OCI-M2 (cell line): ENCODE measurements around the gene ERICH3.

Experiments used
- DNase-seq: peaks from one replicate; lab custom pipeline; 2025; ENCODE audit not compliant: unreplicated experiment; lab: John Stamatoyannopoulos, UW

The ERICH3 gene

GRCh38 chr1:74591949-74592348, 81.6 kb downstream of the ERICH3 start:
- DNase-seq, result no peak

GRCh38 chr1:74590288-74590687, 83.3 kb downstream of the ERICH3 start:
- no peak for DNase-seq

GRCh38 chr1:74587888-74588287, 85.7 kb downstream of the ERICH3 start:
- no peak for DNase-seq

- DNase-seq, result no peak
These were observed 87.2 kb downstream of the ERICH3 start for GRCh38 chr1:74586253-74586897.

DNA sequence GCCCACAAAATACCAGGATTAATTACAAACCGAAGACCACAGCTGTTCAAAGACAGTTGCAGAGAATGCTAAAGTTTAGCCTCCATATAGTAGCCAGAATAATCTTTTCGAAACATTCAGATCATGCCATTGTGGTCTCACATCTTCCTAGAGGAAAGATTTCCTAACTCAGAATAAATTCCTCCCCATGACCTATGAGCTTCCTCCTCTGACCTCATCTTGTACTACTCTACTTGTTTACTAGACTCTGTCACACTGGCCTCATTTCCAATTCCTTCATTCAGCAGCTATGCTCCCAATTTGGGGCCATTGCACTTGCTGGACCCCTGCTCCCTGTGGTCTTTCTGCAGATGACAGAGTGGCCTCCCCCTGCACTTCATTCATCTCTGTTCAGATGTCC, 89.4 kb downstream of the ERICH3 start:
- DNase-seq, result no peak

DNA sequence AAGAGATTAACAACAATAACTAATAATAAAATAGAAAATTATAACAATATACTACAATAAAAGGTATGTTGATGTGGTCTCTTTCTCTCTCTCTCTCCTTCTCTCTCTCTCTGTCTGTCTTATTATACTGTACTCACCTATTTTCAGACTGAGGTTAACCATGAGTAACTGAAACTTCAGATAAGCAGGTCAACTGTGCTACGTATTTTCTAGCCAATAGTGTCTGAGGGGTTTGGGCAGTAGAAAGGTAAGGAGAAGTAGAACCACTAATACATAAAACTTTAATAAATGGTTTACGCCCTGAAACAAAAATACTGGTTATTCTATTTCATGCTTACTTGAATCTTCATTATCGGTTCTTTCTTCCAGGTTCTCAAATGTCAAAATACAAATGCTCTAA, 90.2 kb downstream of the ERICH3 start:
- DNase-seq, result no peak

GRCh38 chr1:74579425-74579824, 94.2 kb downstream of the ERICH3 start:
- DNase-seq, result no peak

- DNase-seq, result no peak
These were observed 95.5 kb downstream of the ERICH3 start for GRCh38 chr1:74578101-74578500.

DNA sequence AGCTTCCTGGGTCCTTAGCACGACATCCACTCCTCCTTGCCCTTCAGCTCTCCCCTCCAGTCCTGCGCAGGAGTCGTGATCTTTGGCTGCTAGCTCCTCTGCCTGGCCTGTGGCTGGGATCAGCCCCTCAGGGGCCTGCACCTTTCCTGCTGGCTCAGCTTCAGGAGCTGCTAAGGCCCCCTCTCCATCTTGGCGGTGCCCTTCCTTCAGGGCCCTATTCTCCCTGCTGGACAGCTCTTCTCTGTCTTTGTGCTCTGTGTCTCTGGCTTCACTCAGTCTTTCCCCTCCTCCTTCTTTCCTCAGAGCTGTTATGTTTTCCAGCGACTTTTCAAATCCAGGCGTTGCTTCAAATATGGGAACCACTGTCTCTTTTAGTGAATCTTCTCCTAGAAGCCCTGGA, 101.7 kb downstream of the ERICH3 start:
- no peak for DNase-seq

GRCh38 chr1:74571493-74571800, 102.1 kb downstream of the ERICH3 start:
- no peak for DNase-seq

- no peak for DNase-seq
These were observed 102.6 kb downstream of the ERICH3 start for GRCh38 chr1:74570797-74571492.

- no peak for DNase-seq
These were observed 123.7 kb downstream of the ERICH3 start for GRCh38 chr1:74549932-74550331.

DNA sequence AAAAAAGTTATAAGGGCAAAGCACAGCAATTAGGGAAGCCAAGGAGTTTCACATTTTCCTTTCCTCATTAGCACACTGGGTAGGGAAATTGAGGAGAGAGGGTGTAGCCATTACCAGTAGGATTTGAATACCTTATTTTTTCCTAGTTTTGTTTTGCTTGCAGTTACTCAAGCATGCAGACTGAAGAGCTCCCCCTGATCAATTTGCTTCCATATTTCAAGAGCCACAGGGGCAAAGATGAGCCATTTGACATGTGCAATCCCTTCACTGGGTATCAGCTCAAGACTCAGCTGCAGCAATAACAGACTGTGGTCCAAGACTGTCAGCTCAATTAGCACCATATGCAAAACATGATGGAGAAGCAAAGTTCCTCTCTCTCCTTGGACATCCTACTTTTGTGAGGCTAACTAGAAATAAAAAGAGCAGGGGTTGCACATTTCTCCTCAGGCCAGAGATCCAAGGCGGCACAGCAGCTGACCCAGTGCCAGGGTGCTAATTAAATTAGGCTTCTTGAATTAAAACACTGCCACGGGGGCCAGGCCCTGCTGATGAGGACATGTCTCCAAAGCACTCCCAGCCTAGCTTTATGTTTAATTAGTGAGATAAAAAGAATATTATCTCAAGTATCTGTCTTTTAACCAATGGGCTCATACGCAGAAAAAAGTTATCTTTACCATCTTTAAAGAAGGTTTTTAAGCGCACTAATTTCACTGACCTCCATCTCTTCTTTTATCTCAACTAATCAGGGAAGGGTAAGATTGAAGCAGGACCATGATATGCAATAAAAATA, 124.4 kb downstream of the ERICH3 start:
- DNase-seq, result no peak

- no peak for DNase-seq
These were observed 127.8 kb downstream of the ERICH3 start for GRCh38 chr1:74545821-74546220.

GRCh38 chr1:74534241-74534640, 139.4 kb downstream of the ERICH3 start:
- no peak for DNase-seq

- DNase-seq, result no peak
These were observed 141.8 kb downstream of the ERICH3 start for GRCh38 chr1:74531796-74532195.

GRCh38 chr1:74530892-74531291, 142.7 kb downstream of the ERICH3 start:
- no peak for DNase-seq

GRCh38 chr1:74528123-74528522, 145.5 kb downstream of the ERICH3 start:
- no peak for DNase-seq

DNA sequence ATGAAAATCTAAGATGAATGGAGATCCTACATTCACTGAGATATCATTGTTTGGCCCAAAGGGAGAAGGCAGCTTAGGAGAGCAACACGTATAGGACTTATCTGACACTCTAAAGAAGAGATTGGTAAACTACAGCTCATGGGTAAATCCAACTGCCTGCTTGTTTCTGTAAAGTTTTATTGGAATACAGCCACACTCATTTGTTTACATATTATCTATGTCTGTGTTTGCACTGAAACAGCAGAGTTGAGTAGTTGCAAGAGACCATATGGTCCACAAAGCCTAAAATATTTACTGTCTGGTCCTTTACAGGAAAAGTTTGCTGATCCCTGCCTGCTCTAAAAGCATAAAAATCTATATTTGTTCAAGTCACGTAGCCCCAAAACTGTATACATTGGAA, 146.9 kb downstream of the ERICH3 start:
- DNase-seq, result no peak

DNA sequence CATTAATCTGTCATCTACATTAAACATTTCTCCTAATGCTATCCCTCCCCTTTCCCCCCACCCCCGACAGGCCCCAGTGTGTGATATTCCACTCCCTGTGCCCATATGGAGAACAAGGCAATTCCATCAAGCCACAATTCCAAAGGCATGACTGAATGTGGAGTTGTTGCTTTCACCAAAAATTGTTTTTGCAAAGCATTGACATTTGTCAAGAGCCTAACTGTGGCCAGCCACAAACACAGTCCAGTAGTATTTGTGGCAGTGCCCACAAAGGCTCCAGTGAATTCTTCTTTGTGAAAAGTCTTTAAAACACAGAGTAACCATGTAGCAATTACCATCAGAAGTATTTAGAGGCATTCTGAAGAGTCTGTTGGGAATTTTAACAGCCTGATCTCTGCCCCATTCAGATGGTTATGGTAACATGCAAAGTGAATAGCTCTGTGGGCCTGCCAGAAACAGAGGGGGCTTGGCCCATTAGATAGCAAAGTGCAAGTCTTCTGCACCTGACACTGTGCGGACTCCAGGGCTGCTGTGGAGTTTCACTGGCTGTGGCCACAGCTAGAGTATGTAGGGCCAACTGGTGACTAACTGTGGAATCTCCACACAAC, 149.6 kb downstream of the ERICH3 start:
- no peak for DNase-seq

- DNase-seq, result no peak
These were observed 151.4 kb downstream of the ERICH3 start for GRCh38 chr1:74522148-74522547.
